Neural progenitor cell (in vitro differentiated cells): Measurements from ENCODE around the gene ADAMTS14. TPM values are rescaled to one million over a fixed set of nuclear protein-coding genes. Genes with fewer than 3 reads are reported as not detected.

Source experiments
- DNase-seq: peaks from one replicate; pipeline ENCODE4 v3.0.0-alpha.2; 2016; ENCODE audit warnings: low spot score
- H2AFZ ChIP-seq: fragments of 200-600 bp; sonication (generic); replicated peaks from 2 replicates; pipeline ENCODE4 v1.6.1; 2016; ENCODE audit warnings: antibody characterized with exemption
- H3F3A ChIP-seq: fragments of 200-600 bp; sonication (generic); 2 replicates; pipeline ENCODE4 v1.6.1; 2016; ENCODE audit warnings: antibody characterized with exemption, low read depth
- H3K27ac ChIP-seq: fragments of 200-600 bp; sonication (generic); 2 replicates; pipeline ENCODE4 v1.5.1; 2016; ENCODE audit warnings: mild to moderate bottlenecking
- H3K27me3 ChIP-seq: fragments of 200-600 bp; sonication (generic); 2 replicates; pipeline ENCODE4 v1.6.1; 2016; ENCODE audit warnings: mild to moderate bottlenecking, moderate library complexity
- H3K36me3 ChIP-seq: fragments of 200-600 bp; sonication (generic); 2 replicates; pipeline ENCODE4 v1.5.1; 2016
- H3K4me1 ChIP-seq: fragments of 200-600 bp; sonication (generic); 2 replicates; pipeline ENCODE4 v1.6.1; 2016; ENCODE audit warnings: mixed run types
- H3K4me2 ChIP-seq: fragments of 200-600 bp; sonication (generic); 2 replicates; pipeline ENCODE4 v1.6.1; 2016
- H3K4me3 ChIP-seq: fragments of 200-600 bp; sonication (generic); 2 replicates; pipeline ENCODE4 v1.5.1; 2016
- H3K79me2 ChIP-seq: fragments of 200-600 bp; sonication (generic); 2 replicates; pipeline ENCODE4 v1.6.1; 2016; ENCODE audit warnings: low read depth
- H3K9ac ChIP-seq: fragments of 200-600 bp; sonication (generic); 2 replicates; pipeline ENCODE4 v1.6.1; 2016
- H3K9me3 ChIP-seq: fragments of 200-600 bp; sonication (generic); 2 replicates; pipeline ENCODE4 v1.5.1; 2016; ENCODE audit warnings: low read depth
- H4K20me1 ChIP-seq: fragments of 200-600 bp; sonication (generic); 2 replicates; pipeline ENCODE4 v1.6.1; 2016; ENCODE audit warnings: low read depth
- H3K27ac Mint-ChIP-seq: 3 replicates; pipeline ENCODE4 v1.8.0; 2021; ENCODE audit warnings: mixed read lengths
- H3K27me3 Mint-ChIP-seq: 2 replicates; pipeline ENCODE4 v1.8.0; 2022; ENCODE audit warnings: low read depth, mild to moderate bottlenecking, inconsistent platforms, moderate library complexity, mixed read lengths; ENCODE audit not compliant: insufficient read depth
- H3K36me3 Mint-ChIP-seq: 3 replicates; pipeline ENCODE4 v1.8.0; 2021; ENCODE audit warnings: mixed read lengths
- H3K4me1 Mint-ChIP-seq: 3 replicates; pipeline ENCODE4 v1.8.0; 2021; ENCODE audit warnings: mixed read lengths
- H3K4me3 Mint-ChIP-seq: 3 replicates; pipeline ENCODE4 v1.8.0; 2021; ENCODE audit warnings: mild to moderate bottlenecking, moderate library complexity, mixed read lengths
- H3K9me3 Mint-ChIP-seq: 3 replicates; pipeline ENCODE4 v1.8.0; 2020; ENCODE audit warnings: mixed read lengths
- EZH2 ChIP-seq: fragments of 200-600 bp; sonication (generic); IDR thresholded peaks from 2 replicates; pipeline ENCODE4 v1.6.1; 2017; ENCODE audit warnings: antibody characterized with exemption, mild to moderate bottlenecking, moderate library complexity
- EZH2phosphoT487 ChIP-seq: fragments of 200-600 bp; sonication (generic); IDR thresholded peaks from 2 replicates; pipeline ENCODE4 v1.6.1; 2017; ENCODE audit warnings: antibody characterized with exemption
- total RNA-seq: library from RNA; depleted of rRNA; stranded (reverse); fragments of >200 nt; gene quantifications from 2 replicates; pipeline ENCODE4 v1.2.3, GENCODE V29; 2015; ENCODE audit warnings: low replicate concordance
- TF ChIP-seq, protein P1 (sequence below): fragments of 200-600 bp; sonication (generic); IDR thresholded peaks from 2 replicates; pipeline ENCODE4 v1.5.1; 2017; ENCODE audit warnings: antibody characterized with exemption, mild to moderate bottlenecking

ADAMTS14 gene
- total RNA-seq, 1 donor from 2014 or later: not detected

DNA sequence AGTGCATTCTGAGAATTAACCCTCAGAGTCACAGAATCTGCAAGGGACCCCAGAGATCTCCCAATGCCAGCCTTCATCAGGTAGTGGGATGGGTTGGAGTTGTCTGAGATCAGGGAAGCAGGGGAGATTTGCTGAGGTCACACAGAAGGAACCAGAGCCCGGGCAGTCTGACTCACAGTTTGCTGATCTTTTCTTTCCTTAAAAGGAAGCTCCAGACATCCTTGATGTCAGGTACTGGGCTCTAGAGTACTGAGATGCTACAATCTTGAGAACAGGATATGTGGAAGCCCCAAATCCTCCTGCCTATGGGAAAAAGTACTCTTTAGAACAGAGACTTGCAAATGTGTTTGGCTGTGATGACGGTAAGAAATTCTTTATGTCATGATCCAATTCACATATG, 112.2 kb downstream of the ADAMTS14 start:
- Histone ChIP-seq H3K4me1 (no peaks in the 10 kb centered on the region), H2AFZ (no peak overlapping the region), H3K9me3 (no peaks in the 10 kb centered on the region), H3K27ac (no peak overlapping the region), H4K20me1 (no peaks in the 10 kb centered on the region), H3K9ac (no peak overlapping the region), H3K4me2 (no peak overlapping the region), H3K79me2 (no peaks in the 10 kb centered on the region), H3K4me3 (no peak overlapping the region), H3F3A (no peaks in the 10 kb centered on the region), H3K36me3 (no peaks in the 10 kb centered on the region), H3K27me3 (no peaks in the 10 kb centered on the region)
- Mint-ChIP-seq H3K4me3 (no peak overlapping the region), H3K36me3 (no peaks in the 10 kb centered on the region), H3K27ac (no peak overlapping the region), H3K27me3 (peaks cover 3% of the 10 kb centered on the region), H3K9me3 (peaks cover 4% of the 10 kb centered on the region), H3K4me1 (peaks cover 4% of the 10 kb centered on the region)
- TF ChIP-seq EZH2 (no peak), EZH2phosphoT487 (no peak)
- TF ChIP-seq, protein P1, sequence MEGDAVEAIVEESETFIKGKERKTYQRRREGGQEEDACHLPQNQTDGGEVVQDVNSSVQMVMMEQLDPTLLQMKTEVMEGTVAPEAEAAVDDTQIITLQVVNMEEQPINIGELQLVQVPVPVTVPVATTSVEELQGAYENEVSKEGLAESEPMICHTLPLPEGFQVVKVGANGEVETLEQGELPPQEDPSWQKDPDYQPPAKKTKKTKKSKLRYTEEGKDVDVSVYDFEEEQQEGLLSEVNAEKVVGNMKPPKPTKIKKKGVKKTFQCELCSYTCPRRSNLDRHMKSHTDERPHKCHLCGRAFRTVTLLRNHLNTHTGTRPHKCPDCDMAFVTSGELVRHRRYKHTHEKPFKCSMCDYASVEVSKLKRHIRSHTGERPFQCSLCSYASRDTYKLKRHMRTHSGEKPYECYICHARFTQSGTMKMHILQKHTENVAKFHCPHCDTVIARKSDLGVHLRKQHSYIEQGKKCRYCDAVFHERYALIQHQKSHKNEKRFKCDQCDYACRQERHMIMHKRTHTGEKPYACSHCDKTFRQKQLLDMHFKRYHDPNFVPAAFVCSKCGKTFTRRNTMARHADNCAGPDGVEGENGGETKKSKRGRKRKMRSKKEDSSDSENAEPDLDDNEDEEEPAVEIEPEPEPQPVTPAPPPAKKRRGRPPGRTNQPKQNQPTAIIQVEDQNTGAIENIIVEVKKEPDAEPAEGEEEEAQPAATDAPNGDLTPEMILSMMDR: no peak
- no peak for DNase-seq

DNA sequence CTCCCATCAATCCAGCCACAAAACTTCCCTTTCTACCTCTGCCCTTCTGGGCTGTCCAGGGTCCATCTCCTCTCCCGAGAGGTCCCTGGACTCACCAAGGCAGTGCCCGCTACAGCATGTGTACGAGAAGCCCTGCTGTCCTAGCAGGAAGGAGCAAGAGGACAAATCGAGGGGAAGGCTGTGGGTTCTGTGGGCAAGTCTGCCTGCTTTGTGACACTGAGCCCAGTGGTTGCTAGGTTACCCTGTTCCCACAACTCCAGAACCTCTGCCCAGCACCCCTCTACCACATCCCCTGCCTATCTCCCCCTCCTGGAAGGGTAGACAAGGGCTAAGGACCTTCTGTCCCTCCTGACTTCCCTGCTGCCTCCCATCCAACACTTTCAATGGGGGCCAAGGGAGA, 112.9 kb downstream of the ADAMTS14 start, which contains the start of gene TBATA:
Gene TBATA, minus strand, starts transcription at position 188 of the 400 bp plus-strand sequence. CDS start 1,998 bp downstream, outside the sequence.
- Mint-ChIP-seq H3K27me3 (peaks cover 3% of the 10 kb centered on the region), H3K9me3 (peaks cover 4% of the 10 kb centered on the region), H3K36me3 (no peaks in the 10 kb centered on the region), H3K4me3 (no peak within 1 kb of the TSS), H3K4me1 (peaks cover 4% of the 10 kb centered on the region), H3K27ac (no peak within 1 kb of the TSS)
- Histone ChIP-seq H4K20me1 (no peaks in the 10 kb centered on the region), H3K36me3 (no peaks in the 10 kb centered on the region), H2AFZ (no peak within 1 kb of the TSS), H3K27me3 (no peaks in the 10 kb centered on the region), H3K9ac (no peak within 1 kb of the TSS), H3F3A (no peaks in the 10 kb centered on the region), H3K9me3 (no peaks in the 10 kb centered on the region), H3K79me2 (no peaks in the 10 kb centered on the region), H3K4me3 (no peak within 1 kb of the TSS), H3K4me1 (no peaks in the 10 kb centered on the region), H3K4me2 (no peak within 1 kb of the TSS), H3K27ac (no peak within 1 kb of the TSS)
- DNase-seq: no peak
- TF ChIP-seq, protein P1: no peak
- TF ChIP-seq EZH2phosphoT487: no peak
- no peak for TF ChIP-seq EZH2

DNA sequence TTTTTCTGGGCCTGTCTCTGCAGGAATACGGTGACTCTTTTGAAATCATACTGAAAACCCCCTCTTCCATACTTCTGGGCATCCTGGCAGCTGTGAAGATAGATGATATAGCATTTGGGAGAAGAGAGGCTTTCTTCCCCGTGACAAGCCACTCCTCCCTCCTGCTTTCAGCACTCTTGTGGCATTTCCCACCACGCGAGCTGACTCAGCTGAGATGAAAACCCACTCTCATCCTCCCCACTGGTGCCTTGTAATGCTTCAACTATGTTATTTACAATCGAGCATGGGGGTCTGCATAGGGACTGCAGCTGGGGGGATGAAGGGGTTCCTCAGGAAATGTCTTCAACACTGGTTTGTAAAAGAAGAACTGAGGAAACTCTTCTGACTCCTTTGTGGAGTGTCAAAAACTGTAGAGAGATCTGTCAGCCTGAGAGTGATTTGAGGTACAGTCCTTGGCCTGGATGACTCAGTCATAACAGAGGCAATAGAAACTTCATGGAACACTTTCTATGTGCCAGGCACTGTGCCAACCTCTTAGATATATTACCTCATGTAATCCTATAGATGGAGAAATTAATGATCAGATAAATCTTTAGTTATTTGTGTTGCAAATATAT, 114.6 kb downstream of the ADAMTS14 start:
- H3K9me3 ChIP-seq: no peaks in the 10 kb centered on the region
- no peak overlapping the region for H3K27ac ChIP-seq
- Mint-ChIP-seq H3K4me3 (no peak overlapping the region), H3K27ac (no peak overlapping the region), H3K27me3 (peaks cover 3% of the 10 kb centered on the region), H3K4me1 (peaks cover 4% of the 10 kb centered on the region), H3K36me3 (no peaks in the 10 kb centered on the region), H3K9me3 (peaks cover 4% of the 10 kb centered on the region)
- no peak overlapping the region for H3K4me3 ChIP-seq
- TF ChIP-seq EZH2phosphoT487 (no peak), EZH2 (no peak)
- TF ChIP-seq, protein P1: no peak
- no peaks in the 10 kb centered on the region for H3F3A ChIP-seq
- H4K20me1 ChIP-seq: no peaks in the 10 kb centered on the region
- no peaks in the 10 kb centered on the region for H3K36me3 ChIP-seq
- no peaks in the 10 kb centered on the region for H3K79me2 ChIP-seq
- H3K9ac ChIP-seq: no peak overlapping the region
- no peaks in the 10 kb centered on the region for H3K27me3 ChIP-seq
- no peak overlapping the region for H2AFZ ChIP-seq
- no peak overlapping the region for H3K4me2 ChIP-seq
- peaks cover 7% of the 10 kb centered on the region for H3K4me1 ChIP-seq
- DNase-seq: no peak
